Measurements from ENCODE around the gene DERL3.

The DERL3 gene

DNA sequence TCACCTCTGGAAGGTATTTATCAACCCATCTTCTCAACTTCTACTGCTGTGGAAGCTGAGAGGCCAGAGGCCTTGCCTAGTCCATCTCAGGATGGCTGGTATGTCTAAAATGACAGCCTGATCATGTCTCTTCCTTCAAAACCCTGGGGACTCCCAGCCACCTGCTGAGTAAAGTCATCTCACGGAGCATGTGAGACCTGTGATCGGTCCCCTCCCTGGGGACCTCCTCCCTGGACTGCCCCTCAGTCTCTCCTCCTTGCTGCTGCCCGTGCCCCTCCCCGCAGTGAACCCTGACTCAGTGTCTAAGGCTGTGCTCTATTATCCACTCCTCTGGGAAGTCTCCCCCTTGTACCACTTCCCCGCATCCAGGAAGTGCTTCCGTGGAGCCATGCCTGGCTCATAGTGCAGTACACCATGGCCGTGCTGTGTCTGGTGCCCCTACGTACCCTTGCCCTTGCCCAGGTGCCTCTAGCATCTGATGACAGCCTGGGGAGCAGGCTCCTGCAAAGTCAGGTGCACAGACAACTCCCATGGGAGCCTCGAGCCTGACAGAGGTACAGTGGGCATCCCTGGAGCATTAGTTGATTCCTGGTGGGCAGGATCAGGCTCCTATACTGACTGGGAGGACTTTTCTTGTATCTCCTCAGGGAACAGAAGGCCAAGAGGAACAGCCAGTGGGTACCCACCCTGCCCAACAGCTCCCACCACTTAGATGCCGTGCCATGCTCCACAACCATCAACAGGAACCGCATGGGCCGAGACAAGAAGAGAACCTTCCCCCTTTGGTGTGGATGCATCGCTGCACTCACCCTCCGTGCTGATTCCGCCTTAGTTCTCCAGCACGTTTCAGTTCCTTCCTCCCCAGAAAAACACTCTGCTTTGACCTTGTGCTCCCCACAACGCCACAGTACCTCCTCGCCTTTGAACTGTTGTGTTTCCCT lies 38.2 kb downstream of the DERL3 start:
- DNase-seq: no peak

GRCh38 chr22:23796461-23796860 lies 42.3 kb downstream of the DERL3 start:
- DNase-seq: no peak

- no peak for DNase-seq
These were observed 45.5 kb downstream of the DERL3 start for GRCh38 chr22:23793326-23793725.

- no peak for DNase-seq
These were observed 46.8 kb downstream of the DERL3 start for GRCh38 chr22:23791738-23792645.

DNA sequence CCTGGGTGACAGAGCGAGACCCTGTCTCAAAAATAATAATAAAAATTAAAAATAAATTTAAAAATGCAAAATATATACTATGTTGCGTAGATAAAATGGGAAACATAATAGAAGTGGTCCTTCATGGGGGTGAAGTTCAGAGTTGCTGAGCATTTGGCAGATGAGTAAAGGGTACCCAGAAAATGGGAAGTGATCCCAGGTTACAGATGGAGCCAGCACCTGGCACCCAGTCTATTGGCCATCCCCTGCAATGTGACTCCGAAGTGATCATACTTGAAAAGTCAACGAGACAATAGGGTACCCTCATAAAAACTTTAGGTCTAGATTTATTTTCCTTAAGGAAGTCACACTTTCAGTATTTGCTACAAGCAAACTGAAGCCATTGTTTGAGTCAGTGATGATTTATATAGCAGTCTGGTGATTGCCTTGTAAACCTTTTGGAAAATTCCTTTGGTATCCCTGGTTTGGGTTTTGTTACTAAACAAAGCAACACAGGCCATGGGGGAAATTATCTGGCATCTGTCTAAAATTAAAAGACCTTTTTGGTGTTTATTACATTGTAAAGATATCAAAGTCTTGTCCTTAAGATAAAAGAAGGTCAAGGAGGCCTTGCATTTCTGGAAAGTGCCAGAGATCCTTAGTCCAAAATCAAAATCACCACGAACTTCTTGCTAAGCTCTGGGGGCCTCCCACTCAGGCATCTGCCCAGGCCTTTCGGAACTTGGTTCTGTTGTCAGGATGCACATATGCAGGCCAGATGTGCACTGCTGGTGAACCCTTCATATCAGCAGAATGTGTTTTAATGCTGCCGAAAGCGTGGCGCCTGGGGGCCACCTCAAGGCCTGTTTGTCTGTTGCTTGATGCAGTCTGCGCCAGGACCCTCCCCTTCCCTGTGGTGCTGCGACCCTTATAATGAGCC lies 47.7 kb downstream of the DERL3 start:
- no peak for DNase-seq

DNA sequence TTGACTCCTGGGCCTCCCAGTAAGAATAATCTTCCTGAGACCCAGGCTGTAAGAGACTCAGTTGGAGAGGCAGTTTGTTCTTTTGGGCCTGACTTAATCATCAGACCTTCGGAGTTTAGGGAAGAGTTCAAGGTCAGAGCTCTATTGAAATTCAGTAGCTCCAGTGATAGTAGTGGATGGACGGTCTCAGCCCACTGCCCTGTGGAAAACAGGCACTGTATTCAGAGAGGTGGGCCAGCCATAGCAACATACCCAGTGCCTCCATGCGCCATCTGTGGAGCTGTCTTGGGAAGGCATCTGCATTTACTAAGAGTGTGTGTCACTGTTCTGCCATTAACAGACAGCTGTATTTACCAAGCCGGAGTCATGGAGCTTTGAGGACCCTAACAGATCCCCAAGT lies 49.2 kb downstream of the DERL3 start:
- no peak for DNase-seq

DNA sequence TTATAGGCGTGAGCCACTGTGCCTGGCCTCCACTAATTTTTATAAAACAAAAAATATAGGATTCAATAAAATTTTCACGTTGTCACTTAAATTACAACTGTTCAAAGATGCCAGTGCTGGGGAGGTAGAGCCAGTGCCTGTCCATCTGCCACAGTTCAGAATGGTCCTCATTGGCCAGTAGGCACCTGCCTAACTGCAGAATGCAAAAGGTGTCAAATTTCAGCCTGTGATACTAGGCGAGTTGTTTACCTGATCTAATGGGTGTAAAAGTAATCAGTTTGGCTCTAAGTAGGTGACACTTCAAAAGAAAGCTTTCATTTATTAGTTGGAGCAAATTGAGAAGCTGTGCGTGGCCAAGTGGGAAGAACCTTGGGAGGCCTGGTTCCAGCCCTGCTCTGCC lies 49.7 kb downstream of the DERL3 start:
- DNase-seq: no peak

DNA sequence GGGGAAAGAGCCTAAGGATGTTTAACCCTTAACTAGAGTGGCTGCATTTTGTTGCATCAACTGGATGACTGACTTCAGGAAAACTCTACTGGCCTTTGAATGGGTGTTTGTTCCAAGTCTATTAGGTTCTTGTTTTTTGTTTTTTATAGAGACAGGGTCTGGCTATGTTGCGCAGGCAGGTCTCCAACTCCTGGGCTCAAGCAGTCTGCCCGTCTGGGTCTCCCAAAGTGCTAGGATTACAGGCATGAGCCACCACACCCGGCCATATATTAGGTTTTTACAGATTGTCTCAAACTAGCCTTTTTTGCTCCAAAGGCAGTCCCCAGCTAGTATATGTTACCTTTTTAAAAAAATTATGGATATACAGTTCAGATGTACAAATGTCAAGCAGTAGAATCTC lies 50.9 kb downstream of the DERL3 start:
- DNase-seq: no peak

DNA sequence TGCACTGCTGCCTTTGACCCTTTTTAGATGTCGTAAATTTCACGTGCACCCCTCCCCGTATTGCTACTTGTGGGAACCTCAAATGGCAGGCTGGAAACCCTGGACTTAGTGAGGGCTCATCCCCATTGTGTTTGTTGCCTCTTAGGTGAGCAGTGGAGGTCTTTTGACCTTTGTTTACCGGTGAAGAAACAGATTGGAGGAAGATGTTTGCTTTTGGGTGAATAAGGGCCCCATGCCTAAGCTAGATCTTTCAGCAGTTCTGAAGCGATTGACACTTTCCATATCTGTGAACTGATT lies 51.3 kb downstream of the DERL3 start:
- no peak for DNase-seq

DNA sequence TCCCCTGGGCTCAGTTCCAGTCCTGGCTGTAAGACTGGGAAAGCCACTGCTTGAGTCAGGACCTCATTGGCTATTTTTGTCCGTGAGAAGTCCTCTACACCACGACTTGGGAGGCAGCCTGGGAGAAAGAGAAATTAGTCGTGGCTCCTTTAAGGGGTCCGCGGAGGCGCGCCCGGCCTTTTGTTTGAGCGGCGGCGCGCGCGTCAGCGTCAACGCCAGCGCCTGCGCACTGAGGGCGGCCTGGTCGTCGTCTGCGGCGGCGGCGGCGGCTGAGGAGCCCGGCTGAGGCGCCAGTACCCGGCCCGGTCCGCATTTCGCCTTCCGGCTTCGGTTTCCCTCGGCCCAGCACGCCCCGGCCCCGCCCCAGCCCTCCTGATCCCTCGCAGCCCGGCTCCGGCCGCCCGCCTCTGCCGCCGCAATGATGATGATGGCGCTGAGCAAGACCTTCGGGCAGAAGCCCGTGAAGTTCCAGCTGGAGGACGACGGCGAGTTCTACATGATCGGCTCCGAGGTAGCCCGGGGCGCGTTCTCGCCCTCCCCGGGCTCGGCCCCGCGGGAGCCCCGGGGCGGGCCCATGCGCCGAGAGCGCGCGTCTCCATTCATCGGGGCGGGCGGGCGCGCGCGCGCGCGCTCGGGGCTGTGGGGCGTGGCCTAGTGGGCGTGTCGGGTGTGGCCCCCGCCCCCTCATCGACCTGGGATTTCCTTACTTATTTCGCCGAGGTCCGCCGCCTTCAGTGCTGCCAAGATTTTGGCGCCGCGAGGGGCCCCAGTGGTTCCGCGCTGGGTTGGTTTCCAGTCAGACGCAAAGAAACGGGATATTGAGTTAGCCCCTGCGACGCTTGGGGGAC lies 51.8 kb downstream of the DERL3 start, which contains the start of gene SMARCB1:
Gene SMARCB1, plus strand, starts transcription at position 215 of the 848 bp plus-strand sequence. Its CDS starts 204 bp downstream, at position 419.
- peak; percentile 86 for DNase-seq

GRCh38 chr22:23786261-23786710 lies 52.5 kb downstream of the DERL3 start:
- no peak for DNase-seq

Data from activated effector memory CD4-positive, alpha-beta T cell treated with Interleukin-2 at 50 U/mL for 16 hours (primary cell).